WERI-Rb-1 (cell line): ENCODE data around the gene PCDH9.

Experiments
- DNase-seq: peaks from one replicate; pipeline ENCODE4 v3.0.0-alpha.2; 2020
- H3K27ac ChIP-seq: fragments of 250-450 bp; sonication (Bioruptor Pico); 2 replicates; pipeline ENCODE4 v1.5.1; 2020; ENCODE audit warnings: mild to moderate bottlenecking, moderate library complexity
- H3K27me3 ChIP-seq: fragments of 250-450 bp; sonication (Bioruptor Pico); 2 replicates; pipeline ENCODE4 v1.5.1; 2021; ENCODE audit warnings: mild to moderate bottlenecking, low read depth, moderate library complexity; ENCODE audit not compliant: insufficient read depth, severe bottlenecking
- H3K36me3 ChIP-seq: fragments of 250-450 bp; sonication (Bioruptor Pico); 2 replicates; pipeline ENCODE4 v1.5.1; 2020; ENCODE audit warnings: mild to moderate bottlenecking, moderate library complexity
- H3K4me3 ChIP-seq: 2 replicates; pipeline ENCODE4 v1.5.1; 2011; ENCODE audit warnings: low read depth, mild to moderate bottlenecking, control low read depth, low read length
- H3K9me3 ChIP-seq: fragments of 250-450 bp; sonication (Bioruptor Pico); 2 replicates; pipeline ENCODE4 v1.5.1; 2021; ENCODE audit warnings: mild to moderate bottlenecking, moderate library complexity; ENCODE audit not compliant: severe bottlenecking
- CTCF ChIP-seq: IDR thresholded peaks from 2 replicates; pipeline ENCODE4 v1.5.1; 2011; ENCODE audit warnings: low read depth, mild to moderate bottlenecking, control low read depth, inconsistent platforms, low read length

PCDH9 gene

GRCh38 chr13:66940113-66940512 lies 290.0 kb downstream of the PCDH9 start:
- Histone ChIP-seq H3K4me3 (no peak overlapping the region), H3K27ac (no peak overlapping the region), H3K27me3 (no peaks in the 10 kb centered on the region), H3K36me3 (no peaks in the 10 kb centered on the region), H3K9me3 (no peaks in the 10 kb centered on the region)
- no peak for DNase-seq
- no peak for TF ChIP-seq CTCF

- Histone ChIP-seq H3K27me3 (no peaks in the 10 kb centered on the region), H3K27ac (no peak overlapping the region), H3K36me3 (no peaks in the 10 kb centered on the region), H3K4me3 (no peak overlapping the region), H3K9me3 (no peaks in the 10 kb centered on the region)
- no peak for TF ChIP-seq CTCF
- no peak for DNase-seq
These were observed 292.7 kb downstream of the PCDH9 start for GRCh38 chr13:66937423-66937822.

GRCh38 chr13:66933994-66934393 lies 296.1 kb downstream of the PCDH9 start:
- DNase-seq, result no peak
- Histone ChIP-seq H3K36me3 (no peaks in the 10 kb centered on the region), H3K4me3 (no peak overlapping the region), H3K9me3 (no peaks in the 10 kb centered on the region), H3K27me3 (no peaks in the 10 kb centered on the region), H3K27ac (no peak overlapping the region)
- no peak for TF ChIP-seq CTCF

- Histone ChIP-seq H3K27me3 (no peaks in the 10 kb centered on the region), H3K4me3 (no peak overlapping the region), H3K27ac (no peak overlapping the region), H3K9me3 (no peaks in the 10 kb centered on the region), H3K36me3 (no peaks in the 10 kb centered on the region)
- TF ChIP-seq CTCF, result no peak
- no peak for DNase-seq
These were observed 296.6 kb downstream of the PCDH9 start for GRCh38 chr13:66933527-66933926.

DNA sequence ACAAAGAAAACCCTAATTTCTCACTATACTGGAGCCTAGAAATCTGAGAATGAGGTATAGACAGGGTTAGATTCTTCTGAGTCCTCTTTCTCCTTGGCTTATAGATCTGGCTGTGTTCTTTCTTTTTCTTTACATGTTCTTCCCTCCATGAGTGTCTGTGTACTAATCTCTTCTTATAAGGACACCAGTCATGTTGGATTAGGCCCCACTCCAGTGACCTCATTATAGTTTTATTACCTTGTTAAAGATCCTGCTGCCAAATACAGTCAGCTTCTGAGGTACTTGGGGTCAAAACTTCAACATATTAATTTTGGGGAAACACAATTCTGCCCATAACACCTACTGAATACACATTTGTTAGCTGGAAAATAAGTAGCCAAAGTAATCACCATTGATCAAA lies 302.6 kb downstream of the PCDH9 start:
- Histone ChIP-seq H3K27ac (no peak overlapping the region), H3K4me3 (no peak overlapping the region), H3K27me3 (no peaks in the 10 kb centered on the region), H3K36me3 (no peaks in the 10 kb centered on the region), H3K9me3 (no peaks in the 10 kb centered on the region)
- no peak for TF ChIP-seq CTCF
- DNase-seq, result no peak

- Histone ChIP-seq H3K36me3 (no peaks in the 10 kb centered on the region), H3K27me3 (no peaks in the 10 kb centered on the region), H3K27ac (no peak overlapping the region), H3K4me3 (no peak overlapping the region), H3K9me3 (no peaks in the 10 kb centered on the region)
- no peak for DNase-seq
- TF ChIP-seq CTCF, result no peak
These were observed 303.1 kb downstream of the PCDH9 start for GRCh38 chr13:66926851-66927524.
